Cardiac muscle cell (in vitro differentiated cells and primary cell): ENCODE results near the gene POLG. TPM values are rescaled to one million over a fixed set of nuclear protein-coding genes. Genes with fewer than 3 reads are reported as not detected.

Experiments
- DNase-seq, 2 donors: peaks; one replicate each; pipeline versions ENCODE4 v3.0.0 to v3.0.0-alpha.2; 2010 to 2017; ENCODE audit warnings: low read depth in 1 of 2, low spot score in 1 of 2
- H3K27ac ChIP-seq: fragments of 200-600 bp; sonication (generic); 2 replicates; pipeline ENCODE4 v1.5.1; 2016
- H3K27me3 ChIP-seq: fragments of 200-600 bp; sonication (generic); 2 replicates; pipeline ENCODE4 v1.6.0; 2016; ENCODE audit warnings: control low read depth
- H3K36me3 ChIP-seq: fragments of 200-600 bp; sonication (generic); 2 replicates; pipeline ENCODE4 v1.5.1; 2016; ENCODE audit warnings: control low read depth
- H3K4me1 ChIP-seq: fragments of 200-600 bp; sonication (generic); 2 replicates; pipeline ENCODE4 v1.8.1; 2017; ENCODE audit warnings: low read depth, mild to moderate bottlenecking, mixed run types
- H3K4me3 ChIP-seq: fragments of 200-600 bp; sonication (generic); 2 replicates; pipeline ENCODE4 v1.5.1; 2016; ENCODE audit warnings: mild to moderate bottlenecking
- H3K9me3 ChIP-seq: fragments of 200-600 bp; sonication (generic); 2 replicates; pipeline ENCODE4 v1.5.1; 2017; ENCODE audit warnings: low read depth, mild to moderate bottlenecking, control low read depth
- CTCF ChIP-seq: IDR thresholded peaks from 2 replicates; pipeline ENCODE4 v1.5.1; 2012; ENCODE audit warnings: low read depth, mild to moderate bottlenecking, low read length
- polyA plus RNA-seq: library from polyadenylated mRNA; unstranded; fragments of >200 nt; fragmentation: Nextera tagmentation; extraction: Ambion mirVana; gene quantifications from 2 replicates; pipeline ENCODE4 v1.2.1, GENCODE V29; 2016
- total RNA-seq: library from RNA; depleted of rRNA; stranded (reverse); fragments of >200 nt; gene quantifications from 2 replicates; pipeline ENCODE4 v1.2.3, GENCODE V29; 2016

Gene POLG
- total and polyA plus RNA-seq, 2 experiments from 2014 or later: 47.3 to 63.9 TPM

DNA sequence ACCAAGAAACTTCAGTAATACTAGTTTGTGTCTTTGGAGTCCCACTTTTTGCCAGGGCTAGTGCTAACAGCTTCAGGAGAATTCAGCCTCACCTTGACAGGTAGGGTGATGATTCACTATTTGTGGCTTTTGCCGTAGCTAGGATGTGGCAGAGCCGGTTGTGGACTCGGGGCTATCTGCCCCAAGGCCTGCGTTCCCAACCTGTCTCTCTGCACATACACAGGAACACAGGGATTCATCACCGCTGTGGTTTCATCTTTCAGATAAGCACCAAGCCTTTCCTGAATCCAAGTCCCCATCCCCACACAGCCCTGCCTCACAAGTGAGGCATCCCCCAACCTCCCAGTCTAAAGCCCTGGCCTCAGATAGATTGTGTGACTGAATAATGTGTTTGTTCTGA lies 45.2 kb upstream of the POLG start:
- TF ChIP-seq CTCF: no peak

GRCh38 chr15:89379251-89379695 lies 44.6 kb upstream of the POLG start:
- H3K27me3 ChIP-seq: peaks cover 97% of the 10 kb centered on the region
- H3K4me3 ChIP-seq: peak overlapping the region; percentile 23
- no peaks in the 10 kb centered on the region for H3K36me3 ChIP-seq
- no peaks in the 10 kb centered on the region for H3K9me3 ChIP-seq
- no peak overlapping the region for H3K27ac ChIP-seq
- H3K4me1 ChIP-seq: peaks cover 11% of the 10 kb centered on the region
- DNase-seq: no peak
- no peak for TF ChIP-seq CTCF

More for the DNA sequence above, 45.2 kb upstream of the POLG start:
- Histone ChIP-seq H3K36me3 (no peaks in the 10 kb centered on the region), H3K27me3 (peaks cover 97% of the 10 kb centered on the region), H3K9me3 (no peaks in the 10 kb centered on the region), H3K4me3 (no peak overlapping the region), H3K4me1 (peaks cover 11% of the 10 kb centered on the region), H3K27ac (no peak overlapping the region)
- no peak for DNase-seq

DNA sequence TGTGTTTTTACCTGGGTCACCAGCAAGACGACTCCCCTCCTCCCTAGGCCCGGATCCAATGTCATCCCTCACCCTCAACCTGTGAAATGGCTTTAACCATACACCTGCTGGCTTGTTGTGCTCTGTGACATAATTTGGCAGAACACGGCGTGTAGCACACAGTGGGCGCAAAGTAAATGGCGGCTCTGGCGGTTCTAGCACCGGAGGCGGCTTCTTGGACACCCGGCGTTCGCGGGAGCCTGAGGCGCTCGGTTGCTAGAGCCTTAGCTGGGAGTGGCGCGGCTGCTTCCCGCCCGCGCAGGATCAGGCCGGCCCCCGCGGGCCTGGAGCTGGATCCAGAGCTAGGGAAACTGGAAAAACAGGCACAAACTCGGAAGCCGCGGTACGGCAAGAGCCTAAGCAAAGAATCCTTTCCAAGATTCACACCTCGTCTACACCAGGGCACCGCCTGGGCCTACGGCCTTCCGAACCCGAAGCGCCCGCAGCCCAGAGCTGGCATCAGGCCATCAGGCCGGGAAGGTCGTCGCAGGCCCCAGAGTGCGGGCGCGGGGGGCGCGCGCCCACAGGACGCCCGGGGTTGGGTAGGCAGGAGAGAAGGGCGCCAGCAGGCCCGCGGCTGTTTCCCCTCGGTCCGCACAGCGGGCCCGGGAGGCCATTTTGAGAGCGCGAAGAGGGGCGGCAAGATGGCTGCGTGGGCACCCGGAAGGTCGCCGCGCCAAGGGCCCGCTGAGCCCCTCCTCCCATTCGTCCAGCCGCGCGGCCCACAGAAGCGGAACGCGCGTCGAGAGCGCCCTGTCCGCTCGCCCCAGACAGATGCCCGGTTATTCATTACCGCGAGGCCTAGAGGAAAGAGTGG lies 43.9 kb upstream of the POLG start:
- H3K27ac ChIP-seq: no peak overlapping the region
- peaks cover 100% of the 10 kb centered on the region for H3K27me3 ChIP-seq
- DNase-seq: no peak
- H3K4me1 ChIP-seq: peaks cover 4% of the 10 kb centered on the region
- no peaks in the 10 kb centered on the region for H3K36me3 ChIP-seq
- peak overlapping the region; percentile 23 for H3K4me3 ChIP-seq
- no peaks in the 10 kb centered on the region for H3K9me3 ChIP-seq
- TF ChIP-seq CTCF: no peak

DNA sequence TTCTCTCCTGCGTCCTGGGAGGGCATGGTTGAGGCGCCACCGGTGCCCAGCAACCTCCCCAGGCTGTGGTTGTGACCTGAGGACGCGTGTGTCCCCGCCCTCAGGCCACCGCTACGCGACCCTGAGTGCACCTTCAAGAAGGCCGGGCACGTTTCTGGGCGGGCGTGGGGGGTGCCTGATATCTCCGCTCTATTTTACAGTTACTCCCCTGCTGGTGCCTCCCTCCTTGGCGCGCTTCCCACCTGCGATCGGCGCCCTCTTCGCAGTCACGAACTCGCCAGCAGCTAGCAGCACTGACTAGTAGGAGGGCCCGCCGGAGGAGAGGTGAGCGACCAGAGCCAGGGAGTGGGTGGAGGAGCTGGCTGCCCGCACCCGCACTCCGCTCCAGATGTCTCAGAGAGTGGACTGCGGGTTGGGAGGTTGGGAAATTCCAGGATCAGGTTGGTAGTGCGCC lies 43.2 kb upstream of the POLG start:
- no peak for TF ChIP-seq CTCF
- no peak for DNase-seq
- no peak overlapping the region for H3K4me3 ChIP-seq
- H3K27ac ChIP-seq: no peak overlapping the region
- no peaks in the 10 kb centered on the region for H3K9me3 ChIP-seq
- H3K36me3 ChIP-seq: no peaks in the 10 kb centered on the region
- peaks cover 100% of the 10 kb centered on the region for H3K27me3 ChIP-seq
- no peaks in the 10 kb centered on the region for H3K4me1 ChIP-seq

DNA sequence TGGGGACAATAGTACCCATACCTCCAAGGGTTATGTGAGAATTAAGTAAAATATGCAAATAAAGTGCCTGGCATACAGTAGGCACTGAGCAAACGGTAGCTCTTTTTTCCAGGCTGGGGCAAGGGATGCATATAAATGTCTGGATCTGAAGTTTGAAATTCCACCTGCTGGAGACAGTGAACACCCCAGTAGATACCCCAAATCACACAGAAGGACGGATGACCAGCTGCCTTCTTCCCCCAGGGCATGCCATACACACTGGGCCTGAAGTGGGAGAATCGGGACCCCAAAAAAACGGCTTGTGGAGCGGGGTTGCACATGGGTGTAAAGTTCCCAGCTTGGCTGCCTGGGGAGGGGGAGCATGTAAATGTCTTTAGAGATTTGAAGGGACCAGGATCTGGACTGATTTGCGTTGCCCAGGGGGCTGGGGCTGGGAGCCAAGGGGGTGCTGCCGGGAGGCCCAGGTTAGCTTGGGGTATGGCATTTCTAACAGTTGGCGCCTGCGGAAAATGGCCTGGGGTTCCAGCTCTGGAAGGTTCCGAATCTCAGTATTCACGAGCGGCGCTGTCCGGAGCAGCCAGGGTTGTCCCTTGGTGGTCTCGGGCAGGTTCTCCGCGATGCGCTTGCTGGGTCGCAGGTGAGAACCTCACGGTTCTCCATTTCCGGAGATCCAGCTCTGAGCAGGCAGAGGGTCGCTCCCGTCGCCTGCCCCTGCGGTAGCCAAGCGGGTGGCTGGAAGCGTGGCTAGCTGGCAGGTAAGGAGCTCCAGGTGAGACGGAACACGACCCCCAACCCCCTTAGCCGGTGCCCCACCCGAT lies 42.6 kb upstream of the POLG start:
- DNase-seq: no peak
- Histone ChIP-seq H3K27me3 (peaks cover 100% of the 10 kb centered on the region), H3K4me1 (no peaks in the 10 kb centered on the region), H3K4me3 (no peak overlapping the region), H3K9me3 (no peaks in the 10 kb centered on the region), H3K36me3 (no peaks in the 10 kb centered on the region), H3K27ac (no peak overlapping the region)
- TF ChIP-seq CTCF: no peak
